Kidney epithelial cell (primary cell): Measurements from ENCODE around the gene ADIPOQ. TPM values are rescaled to one million over a fixed set of nuclear protein-coding genes. Genes with fewer than 3 reads are reported as not detected.
"Not testable (repeated sequence)": the region's sequence is repeated elsewhere in the genome, so short reads cannot be mapped to it uniquely, and the experiment has no call there.

Source experiments
- DNase-seq: peaks from one replicate; pipeline ENCODE4 v3.0.0-alpha.2; 2010; ENCODE audit warnings: low read depth
- H3K27me3 ChIP-seq: 2 replicates; pipeline ENCODE4 v1.6.0; 2011; ENCODE audit warnings: low read length; ENCODE audit not compliant: control insufficient read depth, insufficient read depth
- H3K36me3 ChIP-seq: 2 replicates; pipeline ENCODE4 v1.5.1; 2011; ENCODE audit warnings: low read length; ENCODE audit not compliant: control insufficient read depth, insufficient read depth
- H3K4me3 ChIP-seq: 2 replicates; pipeline ENCODE4 v1.5.1; 2011; ENCODE audit warnings: low read depth, mild to moderate bottlenecking, control low read depth, low read length
- CTCF ChIP-seq: IDR thresholded peaks from 2 replicates; pipeline ENCODE4 v1.5.1; 2011; ENCODE audit warnings: mild to moderate bottlenecking, moderate library complexity, low read length, control low read depth, inconsistent platforms; ENCODE audit not compliant: insufficient read depth, poor library complexity, severe bottlenecking
- total RNA-seq: library from RNA; depleted of rRNA; stranded (reverse); fragments of >200 nt; gene quantifications from 2 replicates; pipeline ENCODE4 v1.2.3, GENCODE V29; 2015

Gene ADIPOQ
- total RNA-seq, 1 donor from 2014 or later, result not detected

- Histone ChIP-seq H3K4me3 (peak overlapping the region; percentile 79), H3K36me3 (no peaks in the 10 kb centered on the region), H3K27me3 (no peaks in the 10 kb centered on the region)
- TF ChIP-seq CTCF, result no peak
- no peak for DNase-seq
Measured at GRCh38 chr3:186807231-186807630, 35.3 kb upstream of the ADIPOQ start.

- H3K27me3 ChIP-seq, result no peaks in the 10 kb centered on the region
- DNase-seq, result no peak
Measured at GRCh38 chr3:186810336-186810996, 32.0 kb upstream of the ADIPOQ start.

GRCh38 chr3:186811313-186811712, 31.2 kb upstream of the ADIPOQ start:
- not testable (repeated sequence) for H3K27me3 ChIP-seq, H3K36me3 ChIP-seq, DNase-seq, H3K4me3 ChIP-seq

More at GRCh38 chr3:186810336-186810996, 32.0 kb upstream of the ADIPOQ start:
- Histone ChIP-seq H3K4me3 (no peak overlapping the region), H3K36me3 (no peaks in the 10 kb centered on the region)
- no peak for TF ChIP-seq CTCF

GRCh38 chr3:186814100-186814499, 28.4 kb upstream of the ADIPOQ start:
- Histone ChIP-seq H3K27me3 (no peaks in the 10 kb centered on the region), H3K4me3 (no peak overlapping the region), H3K36me3 (no peaks in the 10 kb centered on the region)
- DNase-seq, result no peak
- no peak for TF ChIP-seq CTCF

- DNase-seq, result no peak
- H3K27me3 ChIP-seq, result no peaks in the 10 kb centered on the region
- TF ChIP-seq CTCF, result no peak
- H3K36me3 ChIP-seq, result no peaks in the 10 kb centered on the region
- H3K4me3 ChIP-seq, result no peak overlapping the region
Measured at GRCh38 chr3:186815435-186815834, 27.1 kb upstream of the ADIPOQ start.

GRCh38 chr3:186818516-186818915, 24.0 kb upstream of the ADIPOQ start:
- no peaks in the 10 kb centered on the region for H3K27me3 ChIP-seq
- no peak overlapping the region for H3K4me3 ChIP-seq
- no peak for TF ChIP-seq CTCF
- DNase-seq, result no peak
- no peaks in the 10 kb centered on the region for H3K36me3 ChIP-seq
